H1 (cell line): ENCODE data around the gene RTP2. TPM values are rescaled to one million over a fixed set of nuclear protein-coding genes. Genes with fewer than 3 reads are reported as not detected.

Experiments
- ASH2L ChIP-seq: fragments of 200-600, 300-600 bp; sonication (generic); IDR thresholded peaks from one replicate; pipeline ENCODE4 v1.7.1; 2017; ENCODE audit warnings: low read length
- CHD2 ChIP-seq: IDR thresholded peaks from 2 replicates; pipeline ENCODE4 v1.6.1; 2012; ENCODE audit warnings: low read length, improper control_type of control experiment
- EP300 ChIP-seq, 2 experiments: IDR thresholded peaks; 1 replicate in 1 of 2; 2 replicates in 1 of 2; pipeline ENCODE4 v1.6.1; 2011 to 2012; ENCODE audit warnings: low read depth in 2 of 2, low read length in 2 of 2, mild to moderate bottlenecking in 2 of 2, borderline replicate concordance in 1 of 2, inconsistent platforms in 1 of 2, moderate library complexity in 1 of 2
- EZH2 ChIP-seq: fragments of 200-600 bp; sonication (generic); IDR thresholded peaks from 2 replicates; pipeline ENCODE4 v1.7.1; 2012; ENCODE audit warnings: low read depth, mild to moderate bottlenecking, moderate library complexity, low read length, inconsistent platforms; ENCODE audit not compliant: severe bottlenecking
- PHF8 ChIP-seq: fragments of 200-600 bp; sonication (generic); conservative IDR thresholded peaks from 2 replicates; pipeline ENCODE4 v1.7.1; 2012; ENCODE audit warnings: low read depth, mild to moderate bottlenecking, inconsistent platforms, low read length, moderate library complexity
- TEAD4 ChIP-seq: IDR thresholded peaks from 2 replicates; pipeline ENCODE4 v1.6.1; 2012; ENCODE audit warnings: low read depth, low read length, inconsistent platforms, mixed read lengths
- YY1 ChIP-seq: IDR thresholded peaks from 2 replicates; pipeline ENCODE4 v1.6.1; 2011; ENCODE audit warnings: low read depth, mild to moderate bottlenecking, low read length
- polyA plus RNA-seq, 7 experiments: library from polyadenylated mRNA; depleted of rRNA in 3 of 7; stranded (reverse) in 5 of 7; unstranded in 2 of 7; fragments of >200 nt in 5 of 7; fragments of 200-250 nt in 2 of 7; gene quantifications; 1 replicate in 5 of 7; 2 replicates in 1 of 7; 4 replicates in 1 of 7; pipeline versions ENCODE4 v1.2.1 to v1.2.3, GENCODE V29; 2011 to 2013; ENCODE audit warnings: missing spikeins in 2 of 7, mixed read lengths in 2 of 7
- total RNA-seq: library from RNA; stranded (reverse); fragmentation: NEBNext Ultra II Directional; extraction: Animal tissue kit (Norgen Biotek cat#: 25700); gene quantifications from 2 replicates; pipeline ENCODE4 v1.2.1, GENCODE V29; 2021
- TF ChIP-seq, protein P1 (sequence below): fragments of 300-600 bp; sonication (generic); IDR thresholded peaks from 2 replicates; pipeline ENCODE4 v1.7.1; 2012; ENCODE audit warnings: low read length, moderate library complexity, mild to moderate bottlenecking, inconsistent platforms; ENCODE audit not compliant: insufficient replicate concordance
- TF ChIP-seq, protein P2 (sequence below): IDR thresholded peaks from 2 replicates; pipeline ENCODE4 v1.6.1; 2011; ENCODE audit warnings: low read length, improper control_type of control experiment

Gene RTP2
- total and polyA plus RNA-seq, 2 of the 8 experiments (the other 6 are each of a cell fraction or from before 2014, with no cell fraction given): not detected

DNA sequence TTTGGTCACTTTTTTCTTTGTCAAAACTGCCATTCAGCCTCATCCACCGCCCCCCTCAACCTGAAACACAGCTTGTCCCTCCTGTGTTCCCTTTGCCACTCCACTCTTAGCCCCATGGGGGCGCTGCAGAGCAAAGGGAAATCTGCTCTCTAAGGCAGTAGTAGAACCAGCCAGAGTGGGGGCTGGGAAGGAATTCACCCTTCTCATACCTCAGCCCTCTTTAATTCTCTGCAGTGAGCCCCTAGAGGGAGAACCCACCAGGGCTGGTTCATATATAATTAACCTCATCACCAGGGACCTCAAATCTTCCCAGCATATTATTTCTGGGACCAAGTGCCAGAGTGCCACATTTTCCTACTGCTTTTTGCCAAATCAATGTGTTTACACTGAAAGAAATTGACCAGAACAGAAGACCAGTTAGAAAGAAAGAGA lies 45.7 kb upstream of the RTP2 start (continued):
- TF ChIP-seq, protein P1, sequence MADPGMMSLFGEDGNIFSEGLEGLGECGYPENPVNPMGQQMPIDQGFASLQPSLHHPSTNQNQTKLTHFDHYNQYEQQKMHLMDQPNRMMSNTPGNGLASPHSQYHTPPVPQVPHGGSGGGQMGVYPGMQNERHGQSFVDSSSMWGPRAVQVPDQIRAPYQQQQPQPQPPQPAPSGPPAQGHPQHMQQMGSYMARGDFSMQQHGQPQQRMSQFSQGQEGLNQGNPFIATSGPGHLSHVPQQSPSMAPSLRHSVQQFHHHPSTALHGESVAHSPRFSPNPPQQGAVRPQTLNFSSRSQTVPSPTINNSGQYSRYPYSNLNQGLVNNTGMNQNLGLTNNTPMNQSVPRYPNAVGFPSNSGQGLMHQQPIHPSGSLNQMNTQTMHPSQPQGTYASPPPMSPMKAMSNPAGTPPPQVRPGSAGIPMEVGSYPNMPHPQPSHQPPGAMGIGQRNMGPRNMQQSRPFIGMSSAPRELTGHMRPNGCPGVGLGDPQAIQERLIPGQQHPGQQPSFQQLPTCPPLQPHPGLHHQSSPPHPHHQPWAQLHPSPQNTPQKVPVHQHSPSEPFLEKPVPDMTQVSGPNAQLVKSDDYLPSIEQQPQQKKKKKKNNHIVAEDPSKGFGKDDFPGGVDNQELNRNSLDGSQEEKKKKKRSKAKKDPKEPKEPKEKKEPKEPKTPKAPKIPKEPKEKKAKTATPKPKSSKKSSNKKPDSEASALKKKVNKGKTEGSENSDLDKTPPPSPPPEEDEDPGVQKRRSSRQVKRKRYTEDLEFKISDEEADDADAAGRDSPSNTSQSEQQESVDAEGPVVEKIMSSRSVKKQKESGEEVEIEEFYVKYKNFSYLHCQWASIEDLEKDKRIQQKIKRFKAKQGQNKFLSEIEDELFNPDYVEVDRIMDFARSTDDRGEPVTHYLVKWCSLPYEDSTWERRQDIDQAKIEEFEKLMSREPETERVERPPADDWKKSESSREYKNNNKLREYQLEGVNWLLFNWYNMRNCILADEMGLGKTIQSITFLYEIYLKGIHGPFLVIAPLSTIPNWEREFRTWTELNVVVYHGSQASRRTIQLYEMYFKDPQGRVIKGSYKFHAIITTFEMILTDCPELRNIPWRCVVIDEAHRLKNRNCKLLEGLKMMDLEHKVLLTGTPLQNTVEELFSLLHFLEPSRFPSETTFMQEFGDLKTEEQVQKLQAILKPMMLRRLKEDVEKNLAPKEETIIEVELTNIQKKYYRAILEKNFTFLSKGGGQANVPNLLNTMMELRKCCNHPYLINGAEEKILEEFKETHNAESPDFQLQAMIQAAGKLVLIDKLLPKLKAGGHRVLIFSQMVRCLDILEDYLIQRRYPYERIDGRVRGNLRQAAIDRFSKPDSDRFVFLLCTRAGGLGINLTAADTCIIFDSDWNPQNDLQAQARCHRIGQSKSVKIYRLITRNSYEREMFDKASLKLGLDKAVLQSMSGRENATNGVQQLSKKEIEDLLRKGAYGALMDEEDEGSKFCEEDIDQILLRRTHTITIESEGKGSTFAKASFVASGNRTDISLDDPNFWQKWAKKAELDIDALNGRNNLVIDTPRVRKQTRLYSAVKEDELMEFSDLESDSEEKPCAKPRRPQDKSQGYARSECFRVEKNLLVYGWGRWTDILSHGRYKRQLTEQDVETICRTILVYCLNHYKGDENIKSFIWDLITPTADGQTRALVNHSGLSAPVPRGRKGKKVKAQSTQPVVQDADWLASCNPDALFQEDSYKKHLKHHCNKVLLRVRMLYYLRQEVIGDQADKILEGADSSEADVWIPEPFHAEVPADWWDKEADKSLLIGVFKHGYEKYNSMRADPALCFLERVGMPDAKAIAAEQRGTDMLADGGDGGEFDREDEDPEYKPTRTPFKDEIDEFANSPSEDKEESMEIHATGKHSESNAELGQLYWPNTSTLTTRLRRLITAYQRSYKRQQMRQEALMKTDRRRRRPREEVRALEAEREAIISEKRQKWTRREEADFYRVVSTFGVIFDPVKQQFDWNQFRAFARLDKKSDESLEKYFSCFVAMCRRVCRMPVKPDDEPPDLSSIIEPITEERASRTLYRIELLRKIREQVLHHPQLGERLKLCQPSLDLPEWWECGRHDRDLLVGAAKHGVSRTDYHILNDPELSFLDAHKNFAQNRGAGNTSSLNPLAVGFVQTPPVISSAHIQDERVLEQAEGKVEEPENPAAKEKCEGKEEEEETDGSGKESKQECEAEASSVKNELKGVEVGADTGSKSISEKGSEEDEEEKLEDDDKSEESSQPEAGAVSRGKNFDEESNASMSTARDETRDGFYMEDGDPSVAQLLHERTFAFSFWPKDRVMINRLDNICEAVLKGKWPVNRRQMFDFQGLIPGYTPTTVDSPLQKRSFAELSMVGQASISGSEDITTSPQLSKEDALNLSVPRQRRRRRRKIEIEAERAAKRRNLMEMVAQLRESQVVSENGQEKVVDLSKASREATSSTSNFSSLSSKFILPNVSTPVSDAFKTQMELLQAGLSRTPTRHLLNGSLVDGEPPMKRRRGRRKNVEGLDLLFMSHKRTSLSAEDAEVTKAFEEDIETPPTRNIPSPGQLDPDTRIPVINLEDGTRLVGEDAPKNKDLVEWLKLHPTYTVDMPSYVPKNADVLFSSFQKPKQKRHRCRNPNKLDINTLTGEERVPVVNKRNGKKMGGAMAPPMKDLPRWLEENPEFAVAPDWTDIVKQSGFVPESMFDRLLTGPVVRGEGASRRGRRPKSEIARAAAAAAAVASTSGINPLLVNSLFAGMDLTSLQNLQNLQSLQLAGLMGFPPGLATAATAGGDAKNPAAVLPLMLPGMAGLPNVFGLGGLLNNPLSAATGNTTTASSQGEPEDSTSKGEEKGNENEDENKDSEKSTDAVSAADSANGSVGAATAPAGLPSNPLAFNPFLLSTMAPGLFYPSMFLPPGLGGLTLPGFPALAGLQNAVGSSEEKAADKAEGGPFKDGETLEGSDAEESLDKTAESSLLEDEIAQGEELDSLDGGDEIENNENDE: no peak
- TF ChIP-seq EZH2: no peak
- TF ChIP-seq CHD2: peak; percentile 71
- TF ChIP-seq TEAD4: peak; percentile 77; the same call in 1 of the 2 replicates
- no peak for TF ChIP-seq PHF8
- TF ChIP-seq YY1: 0 out of 2 replicates have a peak, but pooled peaks have one; percentile 65
- TF ChIP-seq ASH2L: peak; percentile 26
- TF ChIP-seq EP300 (IDR thresholded peaks at IDR 0.05; ENCODE audit: borderline replicate concordance in 1 of 2, low read depth in 2 of 2, low read length in 2 of 2): peak in 1 of 2 experiments; percentile 82; a peak in 1 of 3 replicates
- TF ChIP-seq, protein P2, sequence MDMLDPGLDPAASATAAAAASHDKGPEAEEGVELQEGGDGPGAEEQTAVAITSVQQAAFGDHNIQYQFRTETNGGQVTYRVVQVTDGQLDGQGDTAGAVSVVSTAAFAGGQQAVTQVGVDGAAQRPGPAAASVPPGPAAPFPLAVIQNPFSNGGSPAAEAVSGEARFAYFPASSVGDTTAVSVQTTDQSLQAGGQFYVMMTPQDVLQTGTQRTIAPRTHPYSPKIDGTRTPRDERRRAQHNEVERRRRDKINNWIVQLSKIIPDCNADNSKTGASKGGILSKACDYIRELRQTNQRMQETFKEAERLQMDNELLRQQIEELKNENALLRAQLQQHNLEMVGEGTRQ: no peak
